GM12865 (cell line): ENCODE data around the gene CNNM3.

Experiments used
- DNase-seq: peaks from one replicate; pipeline ENCODE4 v3.0.0; 2010; ENCODE audit warnings: low read depth
- H3K4me3 ChIP-seq: 2 replicates; pipeline ENCODE4 v1.5.1; 2011; ENCODE audit warnings: mild to moderate bottlenecking, low read depth, low read length, control low read depth
- TF ChIP-seq, protein P1 (sequence below): IDR thresholded peaks from 2 replicates; pipeline ENCODE4 v1.5.1; 2011; ENCODE audit warnings: low read length, control low read depth, low read depth, inconsistent platforms; ENCODE audit not compliant: insufficient read depth; ENCODE audit errors: missing control alignments

The CNNM3 gene

DNA sequence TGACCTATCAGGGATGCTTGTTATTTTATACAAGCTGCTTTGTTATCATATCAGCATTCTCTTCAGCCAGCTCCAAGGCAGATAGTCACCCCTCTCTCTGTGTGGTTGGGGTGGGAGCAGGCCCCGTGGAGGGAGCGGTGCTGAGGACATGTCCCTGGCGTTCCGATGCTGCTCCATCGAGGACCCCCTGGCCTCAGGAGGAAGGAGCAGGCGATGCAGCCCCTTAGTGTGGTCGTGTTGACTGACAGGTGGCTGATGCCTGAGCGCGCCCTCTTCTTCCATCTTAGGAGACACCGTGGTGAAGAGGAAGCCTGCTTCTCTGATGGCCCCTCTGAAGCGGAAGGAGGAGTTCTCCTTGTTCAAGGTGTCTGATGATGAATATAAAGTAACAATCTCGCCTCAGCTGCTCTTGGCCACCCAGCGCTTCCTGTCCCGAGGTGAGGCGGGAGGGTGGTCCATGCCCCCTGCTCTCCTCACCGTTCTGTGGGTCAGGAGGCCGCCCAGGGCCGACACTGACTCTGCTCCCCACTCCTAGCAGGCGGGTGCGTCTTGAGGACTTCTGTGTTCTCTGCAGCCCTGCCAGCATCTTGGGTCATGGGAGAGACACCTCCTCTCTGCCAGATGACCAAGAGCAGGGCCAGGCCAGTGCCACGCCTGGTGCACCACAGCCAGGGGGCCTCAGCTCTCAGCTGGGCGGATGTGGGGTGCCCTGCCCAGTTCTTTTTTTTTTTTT lies 10.6 kb downstream of the CNNM3 start:
- no peak overlapping the region for H3K4me3 ChIP-seq
- DNase-seq: no peak
- TF ChIP-seq, protein P1, sequence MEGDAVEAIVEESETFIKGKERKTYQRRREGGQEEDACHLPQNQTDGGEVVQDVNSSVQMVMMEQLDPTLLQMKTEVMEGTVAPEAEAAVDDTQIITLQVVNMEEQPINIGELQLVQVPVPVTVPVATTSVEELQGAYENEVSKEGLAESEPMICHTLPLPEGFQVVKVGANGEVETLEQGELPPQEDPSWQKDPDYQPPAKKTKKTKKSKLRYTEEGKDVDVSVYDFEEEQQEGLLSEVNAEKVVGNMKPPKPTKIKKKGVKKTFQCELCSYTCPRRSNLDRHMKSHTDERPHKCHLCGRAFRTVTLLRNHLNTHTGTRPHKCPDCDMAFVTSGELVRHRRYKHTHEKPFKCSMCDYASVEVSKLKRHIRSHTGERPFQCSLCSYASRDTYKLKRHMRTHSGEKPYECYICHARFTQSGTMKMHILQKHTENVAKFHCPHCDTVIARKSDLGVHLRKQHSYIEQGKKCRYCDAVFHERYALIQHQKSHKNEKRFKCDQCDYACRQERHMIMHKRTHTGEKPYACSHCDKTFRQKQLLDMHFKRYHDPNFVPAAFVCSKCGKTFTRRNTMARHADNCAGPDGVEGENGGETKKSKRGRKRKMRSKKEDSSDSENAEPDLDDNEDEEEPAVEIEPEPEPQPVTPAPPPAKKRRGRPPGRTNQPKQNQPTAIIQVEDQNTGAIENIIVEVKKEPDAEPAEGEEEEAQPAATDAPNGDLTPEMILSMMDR: no peak

DNA sequence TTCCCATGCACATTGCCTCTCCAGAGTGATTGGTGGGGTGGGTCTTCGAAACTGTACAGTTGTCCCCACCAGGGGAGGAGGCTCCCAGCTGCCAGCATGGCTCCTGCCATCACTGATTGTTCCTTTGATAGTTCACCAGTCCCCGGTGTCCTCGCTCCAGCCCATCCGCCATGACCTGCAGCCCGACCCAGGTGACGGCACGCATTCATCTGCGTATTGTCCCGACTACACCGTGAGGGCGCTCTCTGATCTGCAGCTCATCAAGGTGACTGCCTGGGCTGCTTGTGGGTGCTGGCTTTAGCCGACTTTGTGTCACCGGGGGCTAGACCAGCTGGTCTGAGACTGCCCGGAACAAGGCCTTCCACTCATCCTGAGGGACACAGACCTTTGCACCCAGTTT lies 12.4 kb downstream of the CNNM3 start:
- DNase-seq: no peak
- H3K4me3 ChIP-seq: no peak overlapping the region
- TF ChIP-seq, protein P1: no peak

DNA sequence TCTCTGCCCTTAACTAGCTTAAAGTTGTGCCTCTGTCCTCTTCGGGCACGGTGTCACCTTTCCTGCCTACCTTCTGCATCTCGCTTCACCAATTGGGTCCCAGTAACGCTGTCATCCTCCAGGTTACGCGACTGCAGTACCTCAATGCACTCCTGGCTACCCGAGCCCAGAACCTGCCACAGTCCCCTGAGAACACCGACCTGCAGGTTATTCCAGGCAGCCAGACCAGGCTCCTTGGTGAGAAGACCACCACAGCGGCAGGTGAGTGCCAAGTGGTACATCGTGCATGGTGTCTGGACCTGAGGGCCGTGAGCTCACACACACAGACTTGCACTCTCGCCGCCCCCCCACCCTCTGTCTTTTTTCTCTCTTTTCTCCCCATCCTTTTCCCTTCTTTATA lies 12.8 kb downstream of the CNNM3 start:
- DNase-seq: no peak
- TF ChIP-seq, protein P1: no peak
- no peak overlapping the region for H3K4me3 ChIP-seq

DNA sequence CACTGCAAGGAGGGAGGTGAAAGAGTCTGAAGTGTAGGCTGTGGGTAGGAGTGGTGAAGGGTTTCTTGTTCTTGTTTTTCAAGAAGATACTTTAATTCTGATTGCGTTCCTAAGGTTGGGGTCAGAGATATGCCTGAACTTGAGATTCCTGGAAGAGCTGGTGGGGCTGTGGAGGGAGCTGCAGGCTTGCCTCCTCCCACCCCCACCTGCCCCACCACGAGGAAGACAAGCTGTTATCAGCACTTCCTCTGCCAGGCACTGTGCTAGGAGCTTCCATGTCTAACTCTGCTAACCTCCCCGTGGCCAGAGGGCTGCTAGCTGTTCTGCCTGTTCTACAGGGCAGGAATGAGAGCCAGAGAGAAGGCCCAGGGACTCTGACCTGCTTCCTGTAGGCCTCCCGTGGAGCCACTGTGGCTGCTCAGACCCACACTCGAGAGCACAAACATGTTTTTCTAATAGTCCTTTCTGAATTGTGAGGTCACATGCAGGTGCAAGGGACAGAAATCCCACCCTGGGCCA lies 14.0 kb downstream of the CNNM3 start:
- H3K4me3 ChIP-seq: no peak overlapping the region
- TF ChIP-seq, protein P1: no peak
- no peak for DNase-seq

DNA sequence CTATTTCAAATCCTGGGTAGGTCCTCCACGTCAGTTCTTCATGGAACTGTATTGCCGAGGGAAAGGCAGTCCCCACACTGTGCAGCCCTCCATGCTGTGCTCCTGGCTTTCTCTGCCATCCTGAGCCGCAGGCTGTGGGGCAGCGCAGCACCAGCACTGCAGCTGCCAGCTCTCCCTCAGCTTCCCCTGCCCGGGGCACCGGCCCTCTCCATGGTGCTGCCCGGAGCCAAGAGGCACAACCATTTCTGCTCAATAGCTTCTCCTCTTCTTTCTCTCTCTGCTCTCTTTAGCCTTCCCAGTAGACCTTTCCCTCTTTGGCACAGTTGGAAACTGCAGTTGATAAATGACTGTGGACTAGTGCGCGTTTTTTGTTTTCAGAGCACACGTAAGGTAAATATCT lies 15.6 kb downstream of the CNNM3 start:
- DNase-seq: no peak
- TF ChIP-seq, protein P1: no peak
- no peak overlapping the region for H3K4me3 ChIP-seq

DNA sequence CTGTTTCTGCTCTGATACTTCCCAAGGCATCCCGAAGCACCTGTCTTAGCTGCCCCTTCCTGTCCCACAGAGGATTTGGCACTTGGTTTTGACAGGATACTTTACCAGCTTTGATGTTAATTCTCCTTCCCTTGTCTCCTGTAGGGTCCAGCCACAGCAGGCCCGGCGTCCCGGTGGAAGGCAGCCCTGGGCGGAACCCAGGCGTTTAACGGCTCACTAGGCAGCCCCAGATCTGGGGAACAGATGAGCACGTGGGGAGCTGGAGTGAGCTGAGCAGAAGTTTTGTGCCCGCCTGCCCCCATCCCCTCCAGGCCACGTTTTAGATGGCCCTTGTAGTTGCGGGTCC lies 16.3 kb downstream of the CNNM3 start:
- no peak overlapping the region for H3K4me3 ChIP-seq
- TF ChIP-seq, protein P1: no peak
- DNase-seq: no peak
